B cell (primary cell): Measurements from ENCODE around the gene CNNM3.

ENCODE experiments used
- CTCF ChIP-seq: fragments of 200-600 bp; IDR thresholded peaks from one replicate; pipeline ENCODE4 v1.8.0; 2022; ENCODE audit warnings: antibody characterized with exemption, mild to moderate bottlenecking
- EZH2 ChIP-seq: IDR thresholded peaks from 2 replicates; pipeline ENCODE4 v1.6.1; 2012; ENCODE audit warnings: borderline replicate concordance, low read depth, mild to moderate bottlenecking, moderate library complexity, low read length; ENCODE audit not compliant: insufficient read depth, poor library complexity, severe bottlenecking

GRCh38 chr2:96821113-96821675 is 5.1 kb downstream of the CNNM3 start:
- TF ChIP-seq CTCF = no peak
- no peak for TF ChIP-seq EZH2
